Vagina (tissue), 2 donors: Measurements from ENCODE around the gene MAB21L3. TPM values are rescaled to one million over a fixed set of nuclear protein-coding genes. Genes with fewer than 3 reads are reported as not detected.
"Not testable (repeated sequence)": the region's sequence is repeated elsewhere in the genome, so short reads cannot be mapped to it uniquely, and the experiment has no call there.

Experiments
- DNase-seq, 2 donors: peaks; one replicate each; pipeline ENCODE4 v3.0.0-alpha.2; 2017; ENCODE audit errors: extremely low spot score in 2 of 2
- H3K27ac ChIP-seq: fragments of 200-600 bp; sonication (generic); one replicate; pipeline ENCODE4 v1.5.1; 2019
- H3K27me3 ChIP-seq: fragments of 200-600 bp; sonication (generic); one replicate; pipeline ENCODE4 v1.5.1; 2019
- H3K36me3 ChIP-seq, 2 donors: fragments of 200-600 bp; sonication (generic); one replicate each; pipeline ENCODE4 v1.5.1; 2017 to 2019
- H3K4me1 ChIP-seq: fragments of 200-600 bp; sonication (generic); one replicate; pipeline ENCODE4 v1.5.1; 2019
- H3K4me3 ChIP-seq, 2 donors: fragments of 200-600 bp; sonication (generic); 1 replicate in 1 of 2; 2 replicates in 1 of 2; pipeline ENCODE4 v1.5.1; 2016 to 2019
- H3K9me3 ChIP-seq: fragments of 200-600 bp; sonication (generic); one replicate; pipeline ENCODE4 v1.5.1; 2019
- POLR2A ChIP-seq, 2 donors: fragments of 450-650 bp; IDR thresholded peaks; one replicate each; pipeline ENCODE4 v1.6.1; 2017; ENCODE audit warnings: antibody characterized with exemption in 2 of 2, mild to moderate bottlenecking in 2 of 2, moderate library complexity in 2 of 2
- POLR2AphosphoS5 ChIP-seq, 2 donors: sonication (generic); formaldehyde crosslinking; IDR thresholded peaks; one replicate each; pipeline ENCODE4 v1.9.0; 2017; ENCODE audit warnings: antibody characterized with exemption in 2 of 2, mild to moderate bottlenecking in 2 of 2, low read depth in 1 of 2; ENCODE audit not compliant: insufficient read depth in 1 of 2
- intact Hi-C: fragments of 100-400 bp; cut with DNase I; formaldehyde crosslinking; loops from one replicate; pipeline ENCODE4 v1.15.1; 2023
- total RNA-seq: library from RNA; depleted of rRNA; stranded (reverse); fragments of >200 nt; gene quantifications from one replicate; pipeline ENCODE4 v1.2.3, GENCODE V29; 2016
- TF ChIP-seq, protein P1 (sequence below), 3 experiments: fragments of 450-650 bp in 2 of 3; fragments of 200-600 bp in 1 of 3; sonication (generic) in 1 of 3; IDR thresholded peaks; one replicate each; pipeline ENCODE4 v1.5.1; 2017 to 2019; ENCODE audit warnings: antibody characterized with exemption in 3 of 3, mild to moderate bottlenecking in 2 of 3, moderate library complexity in 2 of 3

MAB21L3 gene
- total RNA-seq, 1 donor from 2014 or later = 4.4 TPM

GRCh38 chr1:116139592-116140134 is 28.5 kb downstream of the MAB21L3 start:
- intact Hi-C loops = no loop called here
- TF ChIP-seq POLR2AphosphoS5 (IDR thresholded peaks at IDR 0.05; ENCODE audit: insufficient read depth in 1 of 2, low read depth in 1 of 2) (no peak), POLR2A (IDR thresholded peaks at IDR 0.05) (no peak)
- TF ChIP-seq, protein P1, sequence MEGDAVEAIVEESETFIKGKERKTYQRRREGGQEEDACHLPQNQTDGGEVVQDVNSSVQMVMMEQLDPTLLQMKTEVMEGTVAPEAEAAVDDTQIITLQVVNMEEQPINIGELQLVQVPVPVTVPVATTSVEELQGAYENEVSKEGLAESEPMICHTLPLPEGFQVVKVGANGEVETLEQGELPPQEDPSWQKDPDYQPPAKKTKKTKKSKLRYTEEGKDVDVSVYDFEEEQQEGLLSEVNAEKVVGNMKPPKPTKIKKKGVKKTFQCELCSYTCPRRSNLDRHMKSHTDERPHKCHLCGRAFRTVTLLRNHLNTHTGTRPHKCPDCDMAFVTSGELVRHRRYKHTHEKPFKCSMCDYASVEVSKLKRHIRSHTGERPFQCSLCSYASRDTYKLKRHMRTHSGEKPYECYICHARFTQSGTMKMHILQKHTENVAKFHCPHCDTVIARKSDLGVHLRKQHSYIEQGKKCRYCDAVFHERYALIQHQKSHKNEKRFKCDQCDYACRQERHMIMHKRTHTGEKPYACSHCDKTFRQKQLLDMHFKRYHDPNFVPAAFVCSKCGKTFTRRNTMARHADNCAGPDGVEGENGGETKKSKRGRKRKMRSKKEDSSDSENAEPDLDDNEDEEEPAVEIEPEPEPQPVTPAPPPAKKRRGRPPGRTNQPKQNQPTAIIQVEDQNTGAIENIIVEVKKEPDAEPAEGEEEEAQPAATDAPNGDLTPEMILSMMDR (IDR thresholded peaks at IDR 0.05) = no peak
- H3K9me3 ChIP-seq = no peaks in the 10 kb centered on the region
- no peak overlapping the region for H3K4me3 ChIP-seq
- no peaks in the 10 kb centered on the region for H3K36me3 ChIP-seq
- peak; percentile 54 to 70 for DNase-seq
- H3K27ac ChIP-seq = no peak overlapping the region
- no peaks in the 10 kb centered on the region for H3K27me3 ChIP-seq
- H3K4me1 ChIP-seq = peaks cover 6% of the 10 kb centered on the region

- no peak overlapping the region for H3K27ac ChIP-seq
- no peak overlapping the region for H3K4me3 ChIP-seq
- no peaks in the 10 kb centered on the region for H3K27me3 ChIP-seq
- H3K9me3 ChIP-seq = no peaks in the 10 kb centered on the region
- DNase-seq = no peak
- intact Hi-C loops = no loop called here
- H3K4me1 ChIP-seq = peaks cover 1% of the 10 kb centered on the region
- no peaks in the 10 kb centered on the region for H3K36me3 ChIP-seq
- TF ChIP-seq POLR2AphosphoS5 (IDR thresholded peaks at IDR 0.05; ENCODE audit: insufficient read depth in 1 of 2, low read depth in 1 of 2) (no peak), POLR2A (IDR thresholded peaks at IDR 0.05) (no peak)
- TF ChIP-seq, protein P1 (IDR thresholded peaks at IDR 0.05) = no peak
These were observed 33.0 kb downstream of the MAB21L3 start for GRCh38 chr1:116144151-116144550.

DNA sequence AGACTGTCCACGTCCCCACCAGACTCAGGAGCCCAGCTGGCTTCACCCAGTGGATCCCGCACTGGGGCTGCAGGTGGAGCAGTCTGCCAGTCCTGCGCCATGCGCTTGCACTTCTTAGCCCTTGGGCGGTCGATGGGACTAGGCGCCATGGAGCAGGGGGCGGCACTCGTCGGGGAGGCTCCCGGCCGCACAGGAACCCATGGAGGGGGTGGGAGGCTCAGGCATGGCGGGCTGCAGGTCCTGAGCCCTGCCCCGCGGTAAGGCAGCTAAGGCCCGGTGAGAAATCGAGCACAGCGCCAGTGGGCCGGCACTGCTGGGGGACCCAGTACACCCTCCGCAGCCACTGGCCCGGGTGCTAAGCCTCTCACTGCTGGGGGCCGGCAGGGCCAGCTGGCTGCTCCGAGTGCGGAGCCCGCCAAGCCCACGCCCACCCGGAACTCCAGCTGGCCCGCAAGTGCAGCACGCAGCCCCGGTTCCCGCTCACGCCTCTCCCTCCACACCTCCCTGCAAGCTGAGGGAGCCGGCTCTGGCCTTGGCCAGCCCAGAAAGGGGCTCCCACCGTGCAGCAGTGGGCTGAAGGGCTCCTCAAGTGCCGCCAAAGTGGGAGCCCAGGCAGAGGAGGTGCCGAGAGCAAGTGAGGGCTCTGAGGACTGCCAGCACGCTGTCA is 35.4 kb downstream of the MAB21L3 start:
- H3K9me3 ChIP-seq, H3K4me3 ChIP-seq, H3K4me1 ChIP-seq, intact Hi-C loops, H3K36me3 ChIP-seq, H3K27ac ChIP-seq, H3K27me3 ChIP-seq: not testable (repeated sequence)
- DNase-seq = peak in 1 of 2 donors; percentile 88

- H3K9me3 ChIP-seq = no peaks in the 10 kb centered on the region
- no peak for DNase-seq
These were observed 35.9 kb downstream of the MAB21L3 start for GRCh38 chr1:116147114-116147510.

GRCh38 chr1:116147972-116148371 is 36.8 kb downstream of the MAB21L3 start:
- peak; percentile 58 to 64 for DNase-seq
- no peaks in the 10 kb centered on the region for H3K36me3 ChIP-seq
- no peaks in the 10 kb centered on the region for H3K9me3 ChIP-seq
- H3K27ac ChIP-seq = no peak overlapping the region
- H3K4me3 ChIP-seq = no peak overlapping the region
- TF ChIP-seq POLR2AphosphoS5 (IDR thresholded peaks at IDR 0.05; ENCODE audit: insufficient read depth in 1 of 2, low read depth in 1 of 2) (no peak), POLR2A (IDR thresholded peaks at IDR 0.05) (no peak)
- TF ChIP-seq, protein P1 (IDR thresholded peaks at IDR 0.05) = no peak
- H3K27me3 ChIP-seq = no peaks in the 10 kb centered on the region
- H3K4me1 ChIP-seq = peaks cover 10% of the 10 kb centered on the region
- intact Hi-C loops = no loop called here

More at GRCh38 chr1:116147114-116147510, 35.9 kb downstream of the MAB21L3 start:
- Histone ChIP-seq H3K4me1 (peaks cover 8% of the 10 kb centered on the region), H3K4me3 (no peak overlapping the region), H3K36me3 (no peaks in the 10 kb centered on the region), H3K27me3 (no peaks in the 10 kb centered on the region), H3K27ac (no peak overlapping the region)
- intact Hi-C loops = no loop called here
- TF ChIP-seq POLR2AphosphoS5 (IDR thresholded peaks at IDR 0.05; ENCODE audit: insufficient read depth in 1 of 2, low read depth in 1 of 2) = no peak
- no peak for TF ChIP-seq POLR2A (IDR thresholded peaks at IDR 0.05)
- TF ChIP-seq, protein P1 (IDR thresholded peaks at IDR 0.05) = no peak
